ENCODE measurements around the gene ITGAX.

DNA sequence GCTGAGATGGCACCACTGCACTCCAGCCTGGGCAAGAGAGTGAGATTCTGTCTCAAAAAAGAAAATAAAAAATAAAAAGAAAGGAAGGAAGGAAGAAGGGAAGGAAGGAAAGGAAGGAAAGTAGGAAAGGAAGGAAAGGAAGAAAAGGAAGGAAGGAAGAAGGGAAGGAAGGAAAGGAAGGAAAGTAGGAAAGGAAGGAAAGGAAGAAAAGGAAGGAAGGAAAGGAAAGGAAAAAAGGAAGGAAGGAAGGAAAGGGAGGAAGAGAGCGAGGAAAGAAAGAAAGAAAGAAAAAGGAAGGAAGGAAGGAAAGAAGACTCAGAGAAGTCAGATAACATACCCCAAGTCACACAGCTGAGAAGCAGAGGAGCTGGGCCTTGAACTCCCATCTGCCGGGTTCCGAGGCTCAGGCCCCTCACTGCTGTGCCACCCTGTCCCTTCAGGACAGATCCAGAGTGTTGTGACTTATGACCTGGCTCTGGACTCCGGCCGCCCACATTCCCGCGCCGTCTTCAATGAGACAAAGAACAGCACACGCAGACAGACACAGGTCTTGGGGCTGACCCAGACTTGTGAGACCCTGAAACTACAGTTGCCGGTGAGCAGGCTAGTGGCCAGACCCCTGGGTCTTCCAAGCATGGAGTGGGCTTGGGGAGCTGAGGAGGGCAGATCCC is 30.9 kb upstream of the ITGAX start:
- TF ChIP-seq, protein P1, sequence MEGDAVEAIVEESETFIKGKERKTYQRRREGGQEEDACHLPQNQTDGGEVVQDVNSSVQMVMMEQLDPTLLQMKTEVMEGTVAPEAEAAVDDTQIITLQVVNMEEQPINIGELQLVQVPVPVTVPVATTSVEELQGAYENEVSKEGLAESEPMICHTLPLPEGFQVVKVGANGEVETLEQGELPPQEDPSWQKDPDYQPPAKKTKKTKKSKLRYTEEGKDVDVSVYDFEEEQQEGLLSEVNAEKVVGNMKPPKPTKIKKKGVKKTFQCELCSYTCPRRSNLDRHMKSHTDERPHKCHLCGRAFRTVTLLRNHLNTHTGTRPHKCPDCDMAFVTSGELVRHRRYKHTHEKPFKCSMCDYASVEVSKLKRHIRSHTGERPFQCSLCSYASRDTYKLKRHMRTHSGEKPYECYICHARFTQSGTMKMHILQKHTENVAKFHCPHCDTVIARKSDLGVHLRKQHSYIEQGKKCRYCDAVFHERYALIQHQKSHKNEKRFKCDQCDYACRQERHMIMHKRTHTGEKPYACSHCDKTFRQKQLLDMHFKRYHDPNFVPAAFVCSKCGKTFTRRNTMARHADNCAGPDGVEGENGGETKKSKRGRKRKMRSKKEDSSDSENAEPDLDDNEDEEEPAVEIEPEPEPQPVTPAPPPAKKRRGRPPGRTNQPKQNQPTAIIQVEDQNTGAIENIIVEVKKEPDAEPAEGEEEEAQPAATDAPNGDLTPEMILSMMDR (conservative IDR thresholded peaks at IDR 0.05; ENCODE audit: low read length), result no peak
- no peak for TF ChIP-seq EZH2phosphoT487 (IDR thresholded peaks at IDR 0.05; ENCODE audit: borderline replicate concordance)
